Measurements from ENCODE around the gene FIS1. TPM values are rescaled to one million over a fixed set of nuclear protein-coding genes. Genes with fewer than 3 reads are reported as not detected.
"Not testable (repeated sequence)": the region's sequence is repeated elsewhere in the genome, so short reads cannot be mapped to it uniquely, and the experiment has no call there.

The FIS1 gene
- total and polyA plus RNA-seq, 3 experiments from 2014 or later: 137 to 206 (median 139) TPM

GRCh38 chr7:101200504-101200861 is 44.4 kb downstream of the FIS1 start:
- no peaks in the 10 kb centered on the region for H3K36me3 Mint-ChIP-seq
- H3K27me3 Mint-ChIP-seq: peaks cover 23 to 42% of the 10 kb centered on the region in 2 donors
- Histone ChIP-seq H3K27me3 (ENCODE audit: insufficient read depth, low read length, poor library complexity, severe bottlenecking) (no peaks in the 10 kb centered on the region), H3K27ac (ENCODE audit: low read depth, low read length) (no peak overlapping the region), H3K4me1 (ENCODE audit: insufficient read depth, low read length) (peaks cover 5% of the 10 kb centered on the region), H3K9me3 (ENCODE audit: low read length) (no peaks in the 10 kb centered on the region), H3K36me3 (ENCODE audit: insufficient read depth, low read length) (no peaks in the 10 kb centered on the region), H3K4me3 (ENCODE audit: low read length) (no peak overlapping the region)
- CTCF ChIA-PET: interaction anchor here (0.9 to 6.4 kb wide), 2 partner anchors 7 to 17 kb away, joined by 4 to 31 read pairs; partner anchors contain the start of genes PLOD3 and ZNHIT1
- POLR2A ChIA-PET: no interaction called here
- H3K27ac Mint-ChIP-seq: peak overlapping the region in 1 of 8 donors; percentile 24
- H3K4me3 Mint-ChIP-seq: no peak overlapping the region
- DNase-seq: no peak
- H3K4me1 Mint-ChIP-seq: peaks cover 8 to 14% (median 9%) of the 10 kb centered on the region in 3 donors
- H3K9me3 Mint-ChIP-seq: no peaks in the 10 kb centered on the region

GRCh38 chr7:101199522-101199921 is 45.4 kb downstream of the FIS1 start:
- not testable (repeated sequence) for H3K9me3 ChIP-seq (ENCODE audit: low read length); H3K27ac ChIP-seq (ENCODE audit: low read depth, low read length); H3K9me3 Mint-ChIP-seq; H3K4me1 ChIP-seq (ENCODE audit: insufficient read depth, low read length); DNase-seq; H3K4me3 Mint-ChIP-seq; H3K36me3 ChIP-seq (ENCODE audit: insufficient read depth, low read length); H3K4me3 ChIP-seq (ENCODE audit: low read length); H3K36me3 Mint-ChIP-seq; H3K27me3 ChIP-seq (ENCODE audit: insufficient read depth, low read length, poor library complexity, severe bottlenecking)
- ChIA-PET CTCF (interaction anchor here (0.9 to 1.3 kb wide), 3 partner anchors 12 to 56 kb away, joined by 3 to 4 read pairs (median 4); partner anchors contain the start of genes PLOD3 and ZNHIT1), POLR2A (interaction anchor here (0.6 kb wide), 1 partner anchor 17 kb away, joined by 4 read pairs; no protein-coding TSS in a partner anchor)
- Mint-ChIP-seq H3K27ac (peak overlapping the region in 1 of 8 donors; percentile 29), H3K4me1 (peaks cover 8 to 14% (median 9%) of the 10 kb centered on the region in 3 donors), H3K27me3 (peaks cover 23 to 42% of the 10 kb centered on the region in 2 donors)

DNA sequence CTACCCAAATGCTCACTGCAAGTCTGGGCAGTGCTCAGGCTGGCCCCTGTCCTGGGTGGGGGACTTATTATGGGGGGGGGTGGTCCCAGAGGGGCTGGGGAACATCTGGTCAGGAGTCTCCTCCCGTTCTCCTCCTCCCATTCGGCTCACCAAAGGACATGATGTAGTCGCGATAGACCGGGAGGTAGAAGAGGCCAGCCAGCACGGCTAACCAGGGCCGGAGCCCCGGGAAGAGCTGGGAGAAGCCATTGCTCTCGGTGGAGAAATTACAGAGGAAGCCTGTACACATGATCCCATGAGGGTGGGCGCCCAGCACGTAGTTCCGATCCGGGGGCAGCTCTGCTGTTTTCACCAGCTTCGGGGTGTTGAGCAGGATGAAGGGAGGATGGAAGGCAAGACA is 46.4 kb downstream of the FIS1 start:
- Histone ChIP-seq H3K4me3 (ENCODE audit: low read length) (no peak overlapping the region), H3K4me1 (ENCODE audit: insufficient read depth, low read length) (peaks cover 3% of the 10 kb centered on the region), H3K9me3 (ENCODE audit: low read length) (no peaks in the 10 kb centered on the region), H3K36me3 (ENCODE audit: insufficient read depth, low read length) (no peaks in the 10 kb centered on the region), H3K27ac (ENCODE audit: low read depth, low read length) (no peak overlapping the region), H3K27me3 (ENCODE audit: insufficient read depth, low read length, poor library complexity, severe bottlenecking) (no peaks in the 10 kb centered on the region)
- no peaks in the 10 kb centered on the region for H3K36me3 Mint-ChIP-seq
- H3K27ac Mint-ChIP-seq: no peak overlapping the region
- H3K27me3 Mint-ChIP-seq: peaks cover 17 to 38% of the 10 kb centered on the region in 2 donors
- ChIA-PET POLR2A (no interaction called here), CTCF (interaction anchor here (0.9 to 1.3 kb wide), 2 partner anchors 11 to 55 kb away, joined by 3 to 4 read pairs; no protein-coding TSS in a partner anchor)
- no peak for DNase-seq
- no peak overlapping the region for H3K4me3 Mint-ChIP-seq
- H3K4me1 Mint-ChIP-seq: peaks cover 0 to 6% (median 4%) of the 10 kb centered on the region in 3 donors
- H3K9me3 Mint-ChIP-seq: no peaks in the 10 kb centered on the region

GRCh38 chr7:101197991-101198390 is 46.9 kb downstream of the FIS1 start:
- no peaks in the 10 kb centered on the region for H3K36me3 Mint-ChIP-seq
- H3K9me3 ChIP-seq (ENCODE audit: low read length): no peaks in the 10 kb centered on the region
- no peak for DNase-seq
- no peak overlapping the region for H3K27ac ChIP-seq (ENCODE audit: low read depth, low read length)
- H3K27me3 ChIP-seq (ENCODE audit: insufficient read depth, low read length, poor library complexity, severe bottlenecking): no peaks in the 10 kb centered on the region
- H3K36me3 ChIP-seq (ENCODE audit: insufficient read depth, low read length): no peaks in the 10 kb centered on the region
- no peak overlapping the region for H3K27ac Mint-ChIP-seq
- H3K4me1 ChIP-seq (ENCODE audit: insufficient read depth, low read length): no peaks in the 10 kb centered on the region
- peaks cover 0 to 6% (median 4%) of the 10 kb centered on the region in 3 donors for H3K4me1 Mint-ChIP-seq
- ChIA-PET POLR2A (no interaction called here), CTCF (interaction anchor here (1.3 kb wide), 1 partner anchor 10 kb away, joined by 4 read pairs; no protein-coding TSS in a partner anchor)
- H3K4me3 ChIP-seq (ENCODE audit: low read length): no peak overlapping the region
- no peaks in the 10 kb centered on the region for H3K9me3 Mint-ChIP-seq
- peaks cover 16 to 37% of the 10 kb centered on the region in 2 donors for H3K27me3 Mint-ChIP-seq
- no peak overlapping the region for H3K4me3 Mint-ChIP-seq

DNA sequence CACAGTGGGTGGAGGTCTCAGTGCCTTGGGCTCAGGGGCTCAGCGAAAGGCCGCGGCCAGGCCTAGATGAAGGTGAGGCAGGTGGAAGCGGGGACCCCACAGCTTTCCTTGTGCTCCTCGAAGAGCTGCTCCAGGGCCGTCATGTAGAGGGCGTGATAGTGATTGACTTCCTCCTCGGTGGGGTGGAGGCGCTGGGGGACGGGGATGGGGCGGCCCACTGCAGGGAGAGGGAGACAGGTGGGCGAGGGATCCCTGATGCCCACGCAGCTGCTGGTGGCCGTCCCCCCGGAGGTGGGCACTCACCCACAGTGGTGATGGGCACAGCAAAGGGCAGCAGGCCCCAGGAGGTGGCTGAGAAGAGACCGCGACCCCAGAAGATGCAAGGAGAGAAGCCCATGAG is 49.0 kb downstream of the FIS1 start:
- Mint-ChIP-seq H3K4me3 (no peak overlapping the region), H3K27ac (no peak overlapping the region), H3K9me3 (no peaks in the 10 kb centered on the region), H3K4me1 (peaks cover 0 to 5% (median 5%) of the 10 kb centered on the region in 3 donors), H3K27me3 (peaks cover 9 to 25% of the 10 kb centered on the region in 2 donors), H3K36me3 (no peaks in the 10 kb centered on the region)
- ChIA-PET CTCF (interaction anchor here (5.5 kb wide), 1 partner anchor 53 kb away, joined by 81 read pairs; no protein-coding TSS in a partner anchor), POLR2A (interaction anchor here (0.6 kb wide), 1 partner anchor 9 kb away, joined by 3 read pairs; no protein-coding TSS in a partner anchor)
- H3K27ac ChIP-seq (ENCODE audit: low read depth, low read length): no peak overlapping the region
- no peaks in the 10 kb centered on the region for H3K36me3 ChIP-seq (ENCODE audit: insufficient read depth, low read length)
- H3K4me1 ChIP-seq (ENCODE audit: insufficient read depth, low read length): no peaks in the 10 kb centered on the region
- H3K4me3 ChIP-seq (ENCODE audit: low read length): no peak overlapping the region
- DNase-seq: no peak
- H3K9me3 ChIP-seq (ENCODE audit: low read length): no peaks in the 10 kb centered on the region
- H3K27me3 ChIP-seq (ENCODE audit: insufficient read depth, low read length, poor library complexity, severe bottlenecking): no peaks in the 10 kb centered on the region

Other genes with a start within 250 kb of the FIS1 start
- gene MUC17, start 225.0 kb downstream of the FIS1 start, total RNA-seq: not detected
- gene MUC17, start 225.0 kb downstream of the FIS1 start, polyA plus RNA-seq: not detected
- gene TRIM56, start 159.6 kb downstream of the FIS1 start, total RNA-seq: 10 to 100 TPM; 29.1 to 31.9 TPM
- 22.0 TPM for gene TRIM56, start 159.6 kb downstream of the FIS1 start, polyA plus RNA-seq
- under 1 TPM; 0.31 to 0.44 TPM for gene SERPINE1, start 118.0 kb downstream of the FIS1 start, total RNA-seq
- gene SERPINE1, start 118.0 kb downstream of the FIS1 start, polyA plus RNA-seq: not detected
- 10 to 100 TPM; 42.6 to 43.6 TPM for gene AP1S1, start 90.6 kb downstream of the FIS1 start, total RNA-seq
- 4.4 TPM for gene AP1S1, start 90.6 kb downstream of the FIS1 start, polyA plus RNA-seq
- gene VGF, start 79.5 kb downstream of the FIS1 start, total RNA-seq: under 1 TPM; 0.13 to 0.16 TPM
- gene VGF, start 79.5 kb downstream of the FIS1 start, polyA plus RNA-seq: not detected
- gene NAT16, start 64.8 kb downstream of the FIS1 start, total RNA-seq: not detected
- gene NAT16, start 64.8 kb downstream of the FIS1 start, polyA plus RNA-seq: not detected
- not detected for gene MOGAT3, start 44.0 kb downstream of the FIS1 start, total RNA-seq
- gene MOGAT3, start 44.0 kb downstream of the FIS1 start, polyA plus RNA-seq: not detected
- gene PLOD3, start 27.5 kb downstream of the FIS1 start, total RNA-seq: 10 to 100 TPM; 41.3 to 45.4 TPM
- 23.1 TPM for gene PLOD3, start 27.5 kb downstream of the FIS1 start, polyA plus RNA-seq
- gene ZNHIT1, start 26.9 kb downstream of the FIS1 start, total RNA-seq: 10 to 100 TPM; 50.6 to 51.7 TPM
- 66.2 TPM for gene ZNHIT1, start 26.9 kb downstream of the FIS1 start, polyA plus RNA-seq
- 10 to 100 TPM; 19.5 to 20.3 TPM for gene CLDN15, start 7.3 kb downstream of the FIS1 start, total RNA-seq
- gene CLDN15, start 7.3 kb downstream of the FIS1 start, polyA plus RNA-seq: 1.2 TPM
- gene IFT22, start 76.7 kb upstream of the FIS1 start, total RNA-seq: 10 to 100 TPM; 13.3 to 13.4 TPM
- 7.9 TPM for gene IFT22, start 76.7 kb upstream of the FIS1 start, polyA plus RNA-seq
- not detected for gene COL26A1, start 117.8 kb upstream of the FIS1 start, total RNA-seq
- not detected for gene COL26A1, start 117.8 kb upstream of the FIS1 start, polyA plus RNA-seq